Measurements from ENCODE around the gene ELL2.

ELL2 gene

GRCh38 chr5:95843733-95844223 lies 117.9 kb downstream of the ELL2 start:
- Histone ChIP-seq H3K27ac (peak overlapping the region; percentile 27 to 77), H3K4me3 (no peak overlapping the region)
- TF ChIP-seq CTCF (IDR thresholded peaks at IDR 0.05): no peak
- DNase-seq (ENCODE audit: low spot score): no peak

DNA sequence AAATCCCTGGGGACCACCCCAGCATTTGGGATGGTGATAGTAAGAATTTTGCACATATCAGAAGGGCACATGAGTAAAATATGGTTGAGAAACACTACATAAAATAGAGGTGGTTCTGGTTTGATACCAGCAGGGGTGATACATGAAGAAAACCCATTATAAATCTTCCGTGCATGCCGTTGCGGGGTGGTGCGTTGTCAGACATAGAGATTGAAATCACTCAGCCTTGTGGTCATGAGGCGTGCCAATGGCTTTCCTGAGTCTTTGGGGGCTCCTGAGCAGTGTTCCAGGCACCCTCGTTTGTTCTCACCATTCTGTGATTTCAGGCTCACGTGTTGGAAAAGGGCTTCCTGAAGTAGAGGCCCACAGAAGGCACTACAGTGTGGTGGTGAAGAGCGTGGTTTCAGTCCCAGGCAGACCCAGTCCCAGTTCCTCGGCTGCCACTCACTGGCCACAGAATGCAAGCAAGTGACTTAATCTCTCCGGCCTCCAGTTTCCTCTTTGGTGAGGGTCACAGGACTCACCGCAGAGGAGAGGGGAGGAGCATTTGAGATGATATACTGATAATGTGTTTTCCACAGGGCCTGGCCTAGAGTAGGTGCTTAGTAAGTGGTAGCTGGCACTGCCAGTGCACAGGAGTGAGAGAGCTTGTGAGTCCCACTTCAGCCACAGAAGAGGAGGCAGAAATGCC lies 118.7 kb downstream of the ELL2 start:
- no peak for DNase-seq (ENCODE audit: low spot score)
- no peak overlapping the region for H3K4me3 ChIP-seq
- peak overlapping the region; percentile 54 to 83 for H3K27ac ChIP-seq
- no peak for TF ChIP-seq CTCF (IDR thresholded peaks at IDR 0.05)

- Histone ChIP-seq H3K4me3 (no peak overlapping the region), H3K27ac (peak overlapping the region; percentile 54 to 83)
- no peak for DNase-seq (ENCODE audit: low spot score)
- no peak for TF ChIP-seq CTCF (IDR thresholded peaks at IDR 0.05)
Observed at GRCh38 chr5:95841914-95842812, 119.5 kb downstream of the ELL2 start.

GRCh38 chr5:95840956-95841705 lies 120.5 kb downstream of the ELL2 start:
- no peak for TF ChIP-seq CTCF (IDR thresholded peaks at IDR 0.05)
- no peak for DNase-seq (ENCODE audit: low spot score)

GRCh38 chr5:95839658-95840057 lies 122.0 kb downstream of the ELL2 start:
- no peak for TF ChIP-seq CTCF (IDR thresholded peaks at IDR 0.05)
- no peak overlapping the region for H3K27ac ChIP-seq

More at GRCh38 chr5:95840956-95841705, 120.5 kb downstream of the ELL2 start:
- peak overlapping the region in 1 of 2 donors; percentile 83 for H3K27ac ChIP-seq
- no peak overlapping the region for H3K4me3 ChIP-seq

DNA sequence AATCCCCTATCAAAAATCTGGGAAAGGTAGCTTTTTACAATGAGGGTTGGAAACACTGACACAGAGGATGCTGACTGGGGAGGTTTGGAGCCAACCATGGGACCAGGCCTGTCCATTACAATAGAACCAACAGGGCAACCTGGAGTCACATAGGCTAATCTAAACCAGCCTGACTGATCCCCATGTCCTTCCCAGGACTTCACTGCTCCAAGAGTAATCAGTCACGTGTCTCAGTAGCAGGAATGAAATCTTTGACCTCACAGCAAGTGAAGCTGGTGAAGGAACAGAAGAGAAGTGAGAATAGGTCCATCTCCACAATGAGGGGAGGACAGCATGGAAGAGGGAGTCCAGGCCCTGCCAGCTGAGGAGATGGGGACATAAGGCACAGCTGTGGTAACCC lies 123.1 kb downstream of the ELL2 start:
- TF ChIP-seq CTCF (IDR thresholded peaks at IDR 0.05): no peak
- H3K4me3 ChIP-seq: no peak overlapping the region
- H3K27ac ChIP-seq: no peak overlapping the region
- no peak for DNase-seq (ENCODE audit: low spot score)

More at GRCh38 chr5:95839658-95840057, 122.0 kb downstream of the ELL2 start:
- no peak overlapping the region for H3K4me3 ChIP-seq
- no peak for DNase-seq (ENCODE audit: low spot score)

Data from coronary artery (tissue), 2 donors.